PC-9 (cell line): ENCODE data around the gene PHRF1. TPM values are rescaled to one million over a fixed set of nuclear protein-coding genes. Genes with fewer than 3 reads are reported as not detected.

ENCODE experiments used
- BruUV-seq: library from RNA; stranded (reverse); fragments of 400-500 nt; replicated peaks from 2 replicates; lab custom pipeline; 2021; lab: Mats Ljungman, UMichigan
- CTCF ChIA-PET: fragments of 300-600 bp; sonication (Branson Sonifier 250); formaldehyde crosslinking; loops from one replicate; lab custom pipeline; 2022; ENCODE audit warnings: antibody characterized with exemption; lab: Charles Lee
- POLR2A ChIA-PET: fragments of 300-600 bp; sonication (Branson Sonifier 250); formaldehyde crosslinking; loops from one replicate; lab custom pipeline; 2022; ENCODE audit warnings: antibody characterized with exemption; ENCODE audit not compliant: unreplicated experiment; lab: Charles Lee
- DNase-seq, 2 experiments: peaks; one replicate each; pipeline versions ENCODE4 v3.0.0 to v3.0.0-alpha.2; 2015 to 2022; ENCODE audit warnings: mixed read lengths in 1 of 2
- H2AFZ ChIP-seq: fragments of 200-600 bp; sonication (generic); 2 replicates; pipeline ENCODE4 v1.8.1; 2017; ENCODE audit warnings: antibody characterized with exemption
- H3F3A ChIP-seq: fragments of 200-600 bp; sonication (generic); 2 replicates; pipeline ENCODE4 v1.8.1; 2017; ENCODE audit warnings: antibody characterized with exemption, mild to moderate bottlenecking, low read depth; ENCODE audit not compliant: insufficient read depth
- H3K27ac ChIP-seq: fragments of 200-600 bp; sonication (generic); 2 replicates; pipeline ENCODE4 v1.6.1; 2016; ENCODE audit warnings: mixed run types
- H3K27me3 ChIP-seq: fragments of 200-600 bp; sonication (generic); 2 replicates; pipeline ENCODE4 v1.6.1; 2016; ENCODE audit warnings: low read depth, mixed run types; ENCODE audit not compliant: insufficient read depth
- H3K36me3 ChIP-seq: fragments of 200-600 bp; sonication (generic); 2 replicates; pipeline ENCODE4 v1.6.1; 2016; ENCODE audit warnings: low read depth, mixed run types
- H3K4me1 ChIP-seq: fragments of 200-600 bp; sonication (generic); replicated peaks from 2 replicates; pipeline ENCODE4 v1.6.1; 2016; ENCODE audit warnings: mixed run types; ENCODE audit not compliant: insufficient read depth
- H3K4me2 ChIP-seq: fragments of 200-600 bp; sonication (generic); 2 replicates; pipeline ENCODE4 v1.6.1; 2017; ENCODE audit warnings: mixed run types
- H3K4me3 ChIP-seq: fragments of 200-600 bp; sonication (generic); 2 replicates; pipeline ENCODE4 v1.6.1; 2016; ENCODE audit warnings: mixed run types
- H3K79me2 ChIP-seq: fragments of 200-600 bp; sonication (generic); 2 replicates; pipeline ENCODE4 v1.6.1; 2017; ENCODE audit warnings: low read depth, mixed run types
- H3K9me2 ChIP-seq: fragments of 200-600 bp; sonication (generic); 2 replicates; pipeline ENCODE4 v1.8.1; 2017; ENCODE audit warnings: mild to moderate bottlenecking; ENCODE audit not compliant: insufficient read depth
- H3K9me3 ChIP-seq: fragments of 200-600 bp; sonication (generic); 2 replicates; pipeline ENCODE4 v1.8.1; 2016; ENCODE audit warnings: low read depth; ENCODE audit not compliant: insufficient read depth
- H4K20me1 ChIP-seq: fragments of 200-600 bp; sonication (generic); 2 replicates; pipeline ENCODE4 v1.8.1; 2017; ENCODE audit not compliant: insufficient read depth
- EZH2 ChIP-seq: fragments of 200-600 bp; sonication (generic); IDR thresholded peaks from 2 replicates; pipeline ENCODE4 v1.8.0; 2017; ENCODE audit warnings: antibody characterized with exemption, low read depth
- intact Hi-C: fragments of 100-400 bp; cut with micrococcal nuclease; formaldehyde crosslinking; loops from one replicate; pipeline ENCODE4 v1.10.0; 2022; ENCODE audit not compliant: unreplicated experiment
- total RNA-seq: library from RNA; stranded (reverse); gene quantifications from 2 replicates; pipeline ENCODE4 v1.2.3, GENCODE V29; 2021
- TF ChIP-seq, protein P1 (sequence below): fragments of 200-600 bp; sonication (generic); conservative IDR thresholded peaks from 2 replicates; pipeline ENCODE4 v1.6.1; 2017; ENCODE audit warnings: mixed run types, antibody characterized with exemption, mild to moderate bottlenecking, moderate library complexity

The PHRF1 gene
- total RNA-seq, 1 experiment from 2014 or later = 21.7 TPM

DNA sequence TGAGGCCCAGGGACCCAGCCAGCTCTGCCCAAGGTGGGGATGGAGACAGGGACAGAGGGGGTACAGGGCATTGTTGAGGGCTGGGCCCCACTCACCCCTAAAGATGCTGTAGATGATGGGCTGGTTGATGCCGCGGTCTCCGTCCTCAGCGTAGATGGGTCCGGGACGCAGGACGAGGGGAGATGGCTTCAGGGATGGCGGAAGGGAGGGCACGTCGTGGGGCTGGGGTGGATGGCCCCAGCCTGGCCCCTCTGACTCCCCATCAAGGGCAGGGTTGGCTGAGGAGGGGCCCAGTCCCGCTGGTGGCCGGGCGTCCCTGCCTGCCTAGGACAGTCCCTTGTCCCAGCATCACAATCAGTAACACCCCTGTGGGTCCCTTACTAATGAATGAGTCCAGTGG, 43.9 kb downstream of the PHRF1 start:
- no peaks in the 10 kb centered on the region for H3K4me1 ChIP-seq
- no peak for DNase-seq
- no peaks in the 10 kb centered on the region for H3K79me2 ChIP-seq
- H3K4me3 ChIP-seq = no peak overlapping the region
- TF ChIP-seq EZH2 = no peak
- TF ChIP-seq, protein P1, sequence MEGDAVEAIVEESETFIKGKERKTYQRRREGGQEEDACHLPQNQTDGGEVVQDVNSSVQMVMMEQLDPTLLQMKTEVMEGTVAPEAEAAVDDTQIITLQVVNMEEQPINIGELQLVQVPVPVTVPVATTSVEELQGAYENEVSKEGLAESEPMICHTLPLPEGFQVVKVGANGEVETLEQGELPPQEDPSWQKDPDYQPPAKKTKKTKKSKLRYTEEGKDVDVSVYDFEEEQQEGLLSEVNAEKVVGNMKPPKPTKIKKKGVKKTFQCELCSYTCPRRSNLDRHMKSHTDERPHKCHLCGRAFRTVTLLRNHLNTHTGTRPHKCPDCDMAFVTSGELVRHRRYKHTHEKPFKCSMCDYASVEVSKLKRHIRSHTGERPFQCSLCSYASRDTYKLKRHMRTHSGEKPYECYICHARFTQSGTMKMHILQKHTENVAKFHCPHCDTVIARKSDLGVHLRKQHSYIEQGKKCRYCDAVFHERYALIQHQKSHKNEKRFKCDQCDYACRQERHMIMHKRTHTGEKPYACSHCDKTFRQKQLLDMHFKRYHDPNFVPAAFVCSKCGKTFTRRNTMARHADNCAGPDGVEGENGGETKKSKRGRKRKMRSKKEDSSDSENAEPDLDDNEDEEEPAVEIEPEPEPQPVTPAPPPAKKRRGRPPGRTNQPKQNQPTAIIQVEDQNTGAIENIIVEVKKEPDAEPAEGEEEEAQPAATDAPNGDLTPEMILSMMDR = no peak
- no TSS peak for BruUV-seq
- CTCF ChIA-PET = no interaction called here
- H3K9me3 ChIP-seq = no peaks in the 10 kb centered on the region
- H3K36me3 ChIP-seq = no peaks in the 10 kb centered on the region
- no peak overlapping the region for H2AFZ ChIP-seq
- POLR2A ChIA-PET = no interaction called here
- no peak overlapping the region for H3K4me2 ChIP-seq
- H3K9me2 ChIP-seq = no peaks in the 10 kb centered on the region
- H3K27ac ChIP-seq = no peak overlapping the region
- no peaks in the 10 kb centered on the region for H3K27me3 ChIP-seq
- intact Hi-C loops = loop anchor here (1.0 kb wide), 1 partner anchor 8 kb away; no protein-coding TSS in a partner anchor
- H3F3A ChIP-seq = peaks cover 4% of the 10 kb centered on the region; the same call in 1 of the 2 replicates
- no peaks in the 10 kb centered on the region for H4K20me1 ChIP-seq

DNA sequence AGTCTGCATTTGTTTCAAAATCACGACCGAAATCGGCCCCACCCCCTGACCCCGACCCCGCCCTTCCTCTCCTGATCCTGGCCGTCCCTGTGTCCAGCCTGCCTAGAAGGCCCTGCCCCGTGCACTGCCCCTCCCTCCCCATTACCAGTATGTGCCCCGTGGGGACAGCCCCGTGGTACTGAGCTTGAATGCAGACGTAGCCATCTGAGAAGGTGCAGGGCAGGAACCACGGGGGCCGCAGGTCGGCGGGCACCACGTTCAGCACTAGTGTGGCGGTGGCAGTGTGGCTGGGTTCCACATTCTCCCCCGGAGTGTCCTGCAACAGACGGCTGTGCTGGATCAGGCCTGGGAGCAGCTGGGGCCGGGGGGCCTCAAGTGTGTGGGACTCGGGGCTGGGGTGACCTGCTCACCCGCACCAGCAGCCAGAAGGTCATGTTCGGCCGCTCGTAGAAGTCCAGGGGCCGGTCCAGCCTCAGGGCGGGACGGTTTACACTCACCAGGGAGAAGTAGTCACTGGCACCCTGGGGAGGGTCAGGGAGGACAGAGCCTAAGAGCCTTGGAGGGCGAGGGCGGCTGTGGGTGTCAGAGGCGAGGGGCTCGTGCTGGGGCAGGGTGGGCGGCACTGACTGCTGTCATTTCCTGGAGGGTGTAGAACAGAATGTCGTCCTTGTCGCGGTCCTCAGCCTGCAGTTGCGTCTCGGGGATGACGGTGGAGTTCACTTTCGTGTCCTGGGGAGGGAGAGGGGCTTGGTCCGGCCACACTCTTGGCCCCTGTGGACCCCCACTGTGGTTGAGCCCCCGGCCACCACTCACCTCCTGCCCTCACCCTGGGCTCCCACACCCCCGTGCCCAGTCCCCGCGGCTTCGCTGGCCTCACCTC, 44.9 kb downstream of the PHRF1 start:
- H3K4me2 ChIP-seq = no peak overlapping the region
- ChIA-PET CTCF (no interaction called here), POLR2A (no interaction called here)
- no peaks in the 10 kb centered on the region for H3K36me3 ChIP-seq
- H2AFZ ChIP-seq = no peak overlapping the region
- H3K9me3 ChIP-seq = no peaks in the 10 kb centered on the region
- H3K4me1 ChIP-seq = no peaks in the 10 kb centered on the region
- intact Hi-C loops = loop anchor here (1.0 kb wide), 1 partner anchor 9 kb away; no protein-coding TSS in a partner anchor
- H3K79me2 ChIP-seq = no peaks in the 10 kb centered on the region
- TF ChIP-seq EZH2 = no peak
- no TSS peak for BruUV-seq
- no peak overlapping the region for H3K27ac ChIP-seq
- H3F3A ChIP-seq = peaks cover 3% of the 10 kb centered on the region; the same call in 1 of the 2 replicates
- H3K9me2 ChIP-seq = no peaks in the 10 kb centered on the region
- DNase-seq = no peak
- no peaks in the 10 kb centered on the region for H3K27me3 ChIP-seq
- no peak overlapping the region for H3K4me3 ChIP-seq
- no peaks in the 10 kb centered on the region for H4K20me1 ChIP-seq

DNA sequence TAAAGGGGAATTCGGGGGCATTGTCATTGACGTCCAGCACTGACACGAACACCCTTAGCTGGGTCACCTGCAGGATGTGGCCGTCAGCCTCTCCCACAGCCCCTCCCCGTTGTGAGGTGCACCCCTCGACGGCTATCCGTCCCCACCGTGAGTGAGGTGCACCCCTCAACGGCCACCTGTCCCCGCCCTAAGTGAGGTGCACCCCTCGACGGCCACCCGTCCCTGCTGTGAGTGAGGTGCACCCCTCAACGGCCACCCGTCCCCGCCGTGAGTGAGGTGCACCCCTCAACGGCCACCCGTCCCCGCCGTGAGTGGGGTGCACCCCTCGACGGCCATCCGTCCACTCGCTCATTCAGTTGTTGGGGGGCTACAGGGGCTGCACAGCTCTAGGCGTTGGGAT, 45.6 kb downstream of the PHRF1 start:
- Histone ChIP-seq H3K36me3 (no peaks in the 10 kb centered on the region), H3K4me2 (no peak overlapping the region), H3K9me2 (no peaks in the 10 kb centered on the region), H3K4me3 (no peak overlapping the region), H3K79me2 (no peaks in the 10 kb centered on the region), H2AFZ (no peak overlapping the region), H3F3A (no peaks in the 10 kb centered on the region), H3K9me3 (no peaks in the 10 kb centered on the region), H3K27ac (no peak overlapping the region), H3K4me1 (no peaks in the 10 kb centered on the region), H4K20me1 (no peaks in the 10 kb centered on the region), H3K27me3 (no peaks in the 10 kb centered on the region)
- no peak for DNase-seq
- intact Hi-C loops = no loop called here
- BruUV-seq = no TSS peak
- CTCF ChIA-PET = no interaction called here
- no peak for TF ChIP-seq EZH2
- TF ChIP-seq, protein P1 = no peak
- POLR2A ChIA-PET = no interaction called here
